Choroid plexus epithelial cell (primary cell): ENCODE measurements around the gene ETV1.

Experiments used
- DNase-seq: peaks from one replicate; pipeline ENCODE4 v3.0.0-alpha.2; 2010; ENCODE audit warnings: low read depth
- H3K4me3 ChIP-seq: 2 replicates; pipeline ENCODE4 v1.5.1; 2011; ENCODE audit warnings: low read depth, mild to moderate bottlenecking, control low read depth, low read length, moderate library complexity
- TF ChIP-seq, protein P1 (sequence below): conservative IDR thresholded peaks from 2 replicates; pipeline ENCODE4 v1.5.1; 2011; ENCODE audit warnings: low read depth, mild to moderate bottlenecking, control low read depth, inconsistent platforms, low read length, moderate library complexity

The ETV1 gene

DNA sequence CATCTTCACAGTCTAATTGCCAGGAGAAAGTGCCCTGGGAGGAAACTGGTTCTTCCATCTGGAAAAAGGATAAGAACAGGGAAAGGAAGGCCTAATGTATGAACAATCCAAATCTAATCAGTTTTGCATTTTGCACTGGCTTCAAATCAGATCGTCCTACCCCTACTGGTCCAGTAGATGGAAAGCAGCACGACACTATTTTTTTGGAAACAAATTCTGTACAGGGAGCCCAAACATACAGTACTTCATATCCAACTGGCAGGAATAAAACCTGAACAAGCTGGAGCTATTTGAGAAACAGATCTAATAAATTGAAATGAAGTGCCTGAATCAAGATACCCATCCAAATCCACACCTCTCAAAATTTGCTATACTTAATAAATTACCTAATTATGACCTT lies 36.5 kb downstream of the ETV1 start:
- no peak overlapping the region for H3K4me3 ChIP-seq
- TF ChIP-seq, protein P1, sequence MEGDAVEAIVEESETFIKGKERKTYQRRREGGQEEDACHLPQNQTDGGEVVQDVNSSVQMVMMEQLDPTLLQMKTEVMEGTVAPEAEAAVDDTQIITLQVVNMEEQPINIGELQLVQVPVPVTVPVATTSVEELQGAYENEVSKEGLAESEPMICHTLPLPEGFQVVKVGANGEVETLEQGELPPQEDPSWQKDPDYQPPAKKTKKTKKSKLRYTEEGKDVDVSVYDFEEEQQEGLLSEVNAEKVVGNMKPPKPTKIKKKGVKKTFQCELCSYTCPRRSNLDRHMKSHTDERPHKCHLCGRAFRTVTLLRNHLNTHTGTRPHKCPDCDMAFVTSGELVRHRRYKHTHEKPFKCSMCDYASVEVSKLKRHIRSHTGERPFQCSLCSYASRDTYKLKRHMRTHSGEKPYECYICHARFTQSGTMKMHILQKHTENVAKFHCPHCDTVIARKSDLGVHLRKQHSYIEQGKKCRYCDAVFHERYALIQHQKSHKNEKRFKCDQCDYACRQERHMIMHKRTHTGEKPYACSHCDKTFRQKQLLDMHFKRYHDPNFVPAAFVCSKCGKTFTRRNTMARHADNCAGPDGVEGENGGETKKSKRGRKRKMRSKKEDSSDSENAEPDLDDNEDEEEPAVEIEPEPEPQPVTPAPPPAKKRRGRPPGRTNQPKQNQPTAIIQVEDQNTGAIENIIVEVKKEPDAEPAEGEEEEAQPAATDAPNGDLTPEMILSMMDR = no peak
- no peak for DNase-seq

DNA sequence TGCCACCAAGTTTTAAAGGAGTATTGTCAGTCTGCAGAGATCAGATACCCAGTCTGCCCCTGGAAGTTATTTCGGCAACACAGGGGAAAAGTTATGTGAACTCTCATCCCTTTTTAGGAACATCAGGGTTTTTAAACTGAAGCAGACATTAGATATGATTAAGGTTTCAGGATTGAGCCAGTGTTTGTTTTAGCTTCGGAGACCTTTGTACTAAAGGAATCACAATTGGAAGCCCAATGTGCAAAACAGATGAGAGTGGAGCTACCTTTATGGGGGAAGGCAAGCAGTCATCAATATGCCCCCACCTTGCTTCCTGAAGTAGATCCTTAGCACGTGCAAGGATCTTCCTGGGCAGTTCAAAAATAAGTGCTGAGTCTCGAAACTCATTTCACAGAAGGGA lies 39.5 kb downstream of the ETV1 start:
- TF ChIP-seq, protein P1 = no peak
- no peak for DNase-seq

DNA sequence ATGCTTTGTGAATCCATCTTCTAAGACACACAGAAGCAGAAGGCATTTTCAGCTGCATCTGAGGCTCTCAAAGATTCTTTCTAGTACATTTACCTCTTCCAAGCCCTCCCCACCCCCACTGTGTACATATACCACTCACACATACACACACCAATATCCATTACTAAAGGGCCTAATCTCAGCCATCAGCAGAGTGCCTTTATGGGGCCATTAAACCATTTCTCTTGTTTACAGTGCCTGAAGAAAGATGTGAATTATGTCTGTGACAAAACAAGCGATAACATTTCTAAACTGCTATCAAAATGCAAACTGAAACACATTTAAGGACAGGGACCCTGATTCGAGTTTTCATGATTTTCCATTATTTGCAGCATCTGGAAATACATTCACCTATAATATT lies 40.0 kb downstream of the ETV1 start:
- DNase-seq = no peak
- TF ChIP-seq, protein P1 = no peak
- H3K4me3 ChIP-seq = no peak overlapping the region

More for the DNA sequence above, 39.5 kb downstream of the ETV1 start:
- H3K4me3 ChIP-seq = no peak overlapping the region

DNA sequence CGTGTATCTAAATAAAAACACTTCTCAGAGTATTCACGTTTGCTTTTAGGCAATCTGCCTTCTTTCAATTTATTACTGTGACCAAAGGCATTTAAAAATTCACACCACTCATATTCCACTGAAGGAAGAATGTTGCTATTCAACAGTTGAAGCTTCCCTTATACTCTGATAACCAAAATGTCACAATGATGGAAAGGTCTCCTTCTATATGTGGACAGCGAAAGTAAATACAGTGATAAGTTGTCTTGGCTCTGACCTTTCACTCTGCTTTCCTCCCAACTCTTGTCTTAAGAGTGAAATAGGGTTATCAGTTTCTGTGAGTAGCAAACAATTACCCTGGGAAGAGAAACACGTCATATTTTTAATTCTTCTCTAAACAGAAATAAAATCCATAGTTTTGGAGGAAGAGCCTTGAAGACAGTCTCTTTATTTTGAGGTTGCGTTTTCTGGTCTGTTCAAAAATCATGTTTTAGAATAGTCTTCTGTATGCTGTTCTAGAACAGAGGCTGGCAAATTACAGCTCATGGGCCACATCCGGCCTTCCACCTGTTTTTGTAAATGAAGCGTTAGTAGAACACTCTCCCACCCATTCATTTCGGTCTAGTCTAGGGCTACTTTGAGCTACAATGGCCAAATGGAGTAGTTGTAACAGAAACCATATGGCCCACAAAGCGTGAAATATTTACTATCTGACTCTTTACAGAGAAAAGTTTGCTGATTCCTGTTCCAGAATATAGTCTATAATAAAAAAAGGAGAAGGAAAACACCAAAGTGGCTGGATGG lies 41.3 kb downstream of the ETV1 start:
- no peak for DNase-seq

DNA sequence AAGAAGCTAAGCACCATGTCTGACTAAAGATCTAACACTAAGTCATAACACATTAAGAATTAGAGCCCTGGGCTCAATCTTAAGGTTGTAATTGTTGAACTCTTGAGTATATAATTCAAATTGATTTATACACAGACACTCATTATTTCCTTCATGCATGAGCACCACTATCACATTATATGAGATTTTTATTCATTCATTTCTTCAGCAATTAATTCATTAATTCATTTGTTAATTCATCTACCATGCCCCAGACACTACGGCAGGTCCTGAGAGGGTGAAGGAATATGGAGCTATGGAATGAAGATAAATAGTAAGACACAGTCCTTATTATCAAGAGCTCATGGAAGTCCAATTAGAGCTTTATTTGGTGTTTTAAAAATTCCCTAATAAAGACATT lies 41.9 kb downstream of the ETV1 start:
- no peak for DNase-seq
- TF ChIP-seq, protein P1 = no peak
- no peak overlapping the region for H3K4me3 ChIP-seq

More for the DNA sequence above, 41.3 kb downstream of the ETV1 start:
- TF ChIP-seq, protein P1 = no peak
- no peak overlapping the region for H3K4me3 ChIP-seq

DNA sequence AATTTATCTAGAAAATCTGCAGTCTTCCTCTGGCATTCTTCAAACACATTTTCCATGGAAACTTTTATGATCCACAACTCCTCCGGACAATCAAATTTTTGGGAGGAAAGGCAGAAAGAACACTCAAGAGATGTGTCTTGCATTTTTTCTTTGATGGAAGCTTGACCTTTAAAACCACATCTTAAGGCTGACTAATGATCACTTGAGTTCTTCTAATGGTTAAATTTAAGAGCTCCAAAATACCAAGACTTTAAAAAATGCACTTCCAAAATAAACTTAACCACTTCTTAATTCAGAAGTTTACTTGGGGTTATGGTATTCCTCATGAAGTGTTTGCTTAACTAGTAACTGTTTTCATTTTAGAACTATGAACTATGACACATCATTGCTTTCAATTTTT lies 43.3 kb downstream of the ETV1 start:
- H3K4me3 ChIP-seq = no peak overlapping the region
- TF ChIP-seq, protein P1 = no peak

DNA sequence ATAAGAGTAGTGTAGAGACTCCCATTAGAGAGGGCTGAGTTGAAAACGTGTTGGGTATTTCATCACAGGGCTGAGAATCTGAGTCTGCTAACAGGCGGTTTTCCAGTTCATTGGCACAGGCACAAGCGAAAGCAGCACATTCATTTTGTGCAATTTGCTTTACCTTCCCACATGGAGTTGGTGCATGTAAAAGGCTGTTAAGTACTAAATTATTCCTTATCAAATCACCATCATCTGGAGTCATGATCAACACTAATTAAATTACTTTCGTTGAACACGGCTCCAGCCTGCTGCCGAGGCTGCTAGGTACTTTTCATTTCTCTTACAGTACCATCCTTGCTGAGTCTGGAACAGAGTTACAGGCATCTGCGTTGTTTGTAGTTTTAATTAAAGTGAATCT lies 43.8 kb downstream of the ETV1 start:
- TF ChIP-seq, protein P1 = no peak
- peak; percentile 65 for DNase-seq
- no peak overlapping the region for H3K4me3 ChIP-seq

More for the DNA sequence above, 43.3 kb downstream of the ETV1 start:
- peak; percentile 78 for DNase-seq
